HG02678 (cell line): ENCODE data around the gene TSPAN4.
A peak's percentile ranks its signal among the peaks of the same experiment; 100 is the strongest.

Experiments
- ATAC-seq: cut with Tn5 transposase; IDR thresholded peaks from one replicate; pipeline ENCODE4 v1.9.1; 2021; ENCODE audit warnings: mild to moderate bottlenecking, moderate library complexity; ENCODE audit not compliant: unreplicated experiment

TSPAN4 gene

DNA sequence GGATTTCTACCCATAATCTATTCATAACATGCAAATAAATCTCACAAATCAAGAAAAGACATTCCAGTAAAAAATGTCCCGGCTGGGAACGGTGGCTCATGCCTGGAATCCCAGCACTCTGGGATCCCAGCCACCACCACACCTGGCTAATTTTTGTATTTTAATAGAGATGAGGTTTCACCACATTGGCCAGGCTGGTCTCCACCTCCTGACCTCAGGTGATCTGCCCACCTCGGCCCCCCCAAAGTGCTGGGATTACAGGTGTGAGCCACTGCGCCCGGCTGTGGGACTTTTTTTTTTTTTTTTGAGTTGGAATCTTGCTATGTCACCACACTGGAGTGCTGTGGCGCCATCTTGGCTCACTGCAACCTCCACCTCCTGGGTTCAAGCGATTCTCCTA is 63.3 kb downstream of the TSPAN4 start:
- ATAC-seq = no peak

DNA sequence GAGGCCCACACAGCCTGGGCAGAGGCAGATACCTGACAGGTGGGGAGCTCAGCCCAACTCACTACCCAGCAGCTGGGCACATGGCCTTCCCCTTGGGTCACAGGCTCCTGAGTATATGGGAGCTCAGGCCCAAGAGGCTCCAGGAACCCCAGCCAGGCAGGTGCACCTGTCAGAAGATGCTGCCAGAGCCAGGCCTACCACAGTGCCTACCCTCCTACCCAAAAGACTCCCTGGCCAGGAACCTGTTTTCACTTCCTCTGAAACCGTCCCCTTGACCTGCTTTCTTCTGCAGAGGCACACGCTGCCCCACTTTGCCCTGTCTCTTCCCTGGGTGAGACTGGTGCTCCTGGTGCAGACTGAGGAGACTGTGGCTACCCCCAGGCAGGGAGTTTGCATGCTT is 65.0 kb downstream of the TSPAN4 start:
- ATAC-seq = no peak

DNA sequence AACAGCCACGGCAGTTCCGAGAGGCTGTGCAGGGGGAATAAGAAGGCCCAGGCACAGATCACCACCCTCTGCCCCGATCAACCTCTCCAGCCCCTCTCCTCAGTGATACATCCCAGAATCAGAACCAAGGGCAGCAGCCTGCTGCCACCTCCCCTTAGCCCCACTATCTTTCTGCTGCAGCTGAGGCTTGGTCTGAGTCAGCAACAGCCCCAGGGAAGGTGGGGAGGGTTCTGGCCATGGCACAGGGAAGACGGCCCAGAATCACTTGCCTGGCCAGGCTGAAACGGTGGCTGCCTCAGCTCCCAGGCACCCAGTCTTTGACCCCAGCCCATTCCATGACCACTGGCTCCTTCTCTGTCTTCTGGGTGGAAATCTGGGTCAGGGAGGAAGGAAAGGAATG is 65.6 kb downstream of the TSPAN4 start:
- ATAC-seq = no peak

DNA sequence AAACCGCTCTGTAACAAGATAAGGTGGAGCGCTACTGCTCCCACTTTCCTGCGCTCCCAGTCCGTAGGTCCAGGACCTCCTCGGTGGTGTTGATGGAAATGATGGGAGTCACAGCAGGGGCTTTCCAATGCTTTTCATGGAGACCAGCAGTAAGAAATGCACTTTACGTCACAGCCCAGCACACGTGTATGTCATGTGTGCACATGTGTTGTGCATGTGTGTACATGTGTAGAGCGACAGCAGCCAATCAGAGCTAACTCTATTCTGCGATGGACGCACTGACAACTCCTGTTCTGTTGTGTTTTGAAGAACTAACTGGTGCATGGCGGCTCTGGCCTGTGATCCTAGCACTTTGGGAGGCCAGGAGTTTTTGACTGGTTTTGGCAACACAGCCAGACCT is 66.8 kb downstream of the TSPAN4 start:
- no peak for ATAC-seq

DNA sequence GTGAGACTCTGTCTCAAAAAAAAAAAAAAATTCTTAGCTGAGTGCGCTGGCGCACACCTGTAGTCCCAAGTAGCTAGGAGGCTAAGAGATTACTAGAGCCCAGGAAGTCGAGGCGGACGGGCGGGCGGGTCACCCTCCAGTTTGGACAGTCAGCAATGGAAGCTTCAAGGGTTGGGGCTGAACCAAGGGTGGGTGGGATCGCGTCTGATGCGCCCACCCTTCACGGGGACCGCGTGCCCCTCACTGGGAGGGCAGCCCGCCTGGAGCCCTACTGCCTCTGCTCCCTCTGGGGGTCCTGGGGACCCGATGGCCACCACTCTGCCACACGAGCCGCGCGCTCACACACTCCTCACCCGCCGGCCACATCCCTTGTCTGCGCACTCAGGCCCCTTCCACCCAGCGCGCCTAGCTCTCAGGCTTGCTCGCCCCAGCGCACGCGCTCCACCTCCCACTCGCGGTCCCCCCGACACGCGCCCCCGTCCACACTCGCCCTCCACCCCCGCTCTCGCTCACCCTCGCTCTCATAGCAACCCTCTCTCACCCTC is 67.5 kb downstream of the TSPAN4 start:
- peak; percentile 4 for ATAC-seq

DNA sequence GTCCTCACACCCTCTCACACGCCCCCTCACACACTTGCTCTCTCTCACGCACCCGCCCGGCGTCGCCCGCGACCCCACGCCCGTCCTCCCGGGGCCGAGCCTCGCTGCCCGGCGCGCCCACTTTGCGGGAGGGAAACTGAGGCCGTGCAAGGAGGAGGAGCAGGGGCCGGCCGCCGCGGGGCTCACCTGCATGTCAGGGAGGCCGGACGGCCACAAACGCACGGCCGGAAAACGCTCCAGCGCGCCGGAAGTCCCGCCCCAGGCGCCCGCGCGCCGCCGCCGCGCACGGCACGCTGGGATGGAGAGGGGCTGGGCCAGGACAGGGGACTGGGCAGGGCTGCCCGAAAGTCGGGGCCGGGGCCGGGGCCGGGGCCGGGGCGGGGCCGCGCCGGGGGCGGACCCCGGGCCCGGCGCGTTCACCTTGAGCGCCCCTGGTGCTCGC is 68.0 kb downstream of the TSPAN4 start, which contains the start of gene CHID1:
Gene CHID1 (minus strand): TSS at position 222 of the 442 bp plus-strand sequence. CDS start 5,994 bp downstream, outside the sequence.
- peak; percentile 89 for ATAC-seq

DNA sequence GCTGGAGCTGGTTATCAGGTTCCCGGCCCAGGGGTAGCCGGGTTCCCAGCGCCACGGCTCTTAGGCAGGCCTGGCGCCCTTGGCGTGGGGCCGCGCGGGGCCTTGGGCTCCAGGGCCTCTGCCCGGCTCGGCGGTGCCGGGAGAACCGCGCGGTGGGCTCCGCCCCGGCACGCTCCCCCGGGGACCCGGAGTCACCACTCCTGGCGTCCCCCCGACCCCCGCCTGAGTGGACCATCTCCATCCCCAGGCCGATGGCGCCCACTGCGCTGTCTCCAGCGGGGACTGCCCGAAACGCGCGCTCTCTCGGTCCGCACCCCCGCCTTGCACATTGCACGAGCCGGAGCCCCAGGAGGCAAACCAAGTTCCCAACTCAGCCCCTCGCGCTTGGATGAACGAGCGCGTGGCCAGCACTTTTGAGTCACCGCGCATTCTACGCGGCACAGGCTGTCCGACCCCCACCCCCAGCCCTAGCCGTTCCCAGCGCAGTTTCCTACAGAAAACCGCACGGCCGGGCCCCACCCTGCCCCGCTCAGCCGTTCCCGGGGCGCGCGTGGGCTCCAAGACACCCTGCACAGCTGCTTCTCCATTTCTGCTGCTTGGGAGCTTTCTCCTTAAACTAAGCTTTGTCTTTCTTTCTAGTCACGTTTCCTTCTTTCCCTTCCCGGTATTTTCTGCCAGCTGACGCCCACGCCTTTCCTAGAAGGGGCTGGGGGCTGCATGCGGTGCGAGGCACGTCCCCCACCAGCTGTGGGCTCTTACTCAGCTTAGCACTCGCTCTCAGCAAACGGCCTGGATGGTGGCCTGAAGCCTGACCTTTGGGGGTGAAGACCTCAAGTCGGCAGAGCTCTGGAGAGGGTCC is 68.6 kb downstream of the TSPAN4 start:
- peak; percentile 32 for ATAC-seq

DNA sequence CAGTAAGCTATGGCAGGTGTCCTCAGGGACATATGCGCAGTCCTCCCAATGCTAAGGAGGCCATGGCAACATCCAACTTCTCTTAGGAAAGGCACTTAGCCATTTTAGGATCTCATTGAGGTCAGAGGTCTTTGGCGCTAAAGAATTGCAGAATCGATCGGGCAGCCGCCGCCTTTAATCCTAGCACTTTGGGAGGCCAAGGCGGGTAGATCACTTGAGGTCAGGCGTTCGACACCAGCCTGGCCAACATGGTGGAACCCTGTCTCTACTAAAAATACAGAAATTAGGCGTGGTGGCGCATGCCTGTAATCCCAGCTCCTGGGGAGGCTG is 69.2 kb downstream of the TSPAN4 start:
- no peak for ATAC-seq

DNA sequence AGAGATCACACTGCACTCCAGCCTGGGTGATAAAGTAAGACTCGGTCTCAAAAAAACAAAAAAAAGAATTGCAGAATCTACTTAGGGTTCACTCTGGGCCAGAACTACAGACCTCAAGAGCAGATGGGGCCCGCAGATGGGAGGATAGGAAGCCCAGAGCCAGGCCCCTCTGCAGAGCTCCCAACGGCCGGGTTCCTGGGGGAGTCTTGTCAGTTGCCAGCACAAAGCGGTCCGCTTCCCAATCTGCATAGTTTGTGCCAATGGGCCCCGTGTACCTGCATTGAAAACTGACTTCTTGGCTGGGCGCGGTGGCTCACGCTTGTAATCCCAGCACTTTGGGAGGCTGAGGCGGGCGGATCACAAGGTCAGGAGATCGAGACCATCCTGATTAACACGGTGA is 69.6 kb downstream of the TSPAN4 start:
- ATAC-seq = no peak

DNA sequence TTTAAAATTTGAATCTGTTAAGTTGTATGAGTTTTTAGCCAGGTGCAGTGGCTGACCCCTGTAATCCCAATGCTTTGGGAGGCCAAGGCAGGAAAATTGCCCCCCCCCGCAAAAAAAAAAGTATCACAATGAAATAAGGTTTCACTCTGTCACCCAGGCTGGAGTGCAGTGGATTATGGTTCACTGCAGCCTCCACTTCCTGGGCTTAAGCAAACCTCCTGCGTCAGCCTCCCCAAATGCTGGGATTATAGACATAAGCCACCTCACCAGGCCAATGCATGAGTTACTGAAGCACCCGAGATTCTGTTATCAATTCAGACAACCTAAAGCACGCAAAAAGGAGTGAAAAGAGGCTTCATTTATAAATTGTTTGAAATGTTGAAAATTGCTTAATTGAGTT is 70.4 kb downstream of the TSPAN4 start:
- no peak for ATAC-seq

DNA sequence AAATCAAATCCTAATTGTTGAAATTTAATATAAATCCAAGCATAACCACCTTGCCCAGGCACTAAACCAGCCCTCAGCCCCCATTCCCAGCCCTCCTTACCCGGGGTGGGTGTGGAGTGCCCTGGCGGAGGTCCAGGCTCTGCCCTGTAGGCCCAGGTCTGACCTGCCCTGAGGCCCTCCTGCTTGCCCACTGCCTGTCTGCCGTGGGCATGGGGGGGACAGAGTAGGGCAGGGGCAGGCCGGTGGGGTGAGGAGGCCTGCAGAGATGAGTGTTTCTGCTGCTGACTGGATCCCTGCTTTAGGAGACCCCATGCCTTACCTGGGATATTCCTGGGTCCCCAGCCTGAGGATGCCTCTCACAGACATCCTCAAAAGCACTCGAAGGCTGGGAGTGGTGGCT is 71.6 kb downstream of the TSPAN4 start:
- ATAC-seq = no peak

DNA sequence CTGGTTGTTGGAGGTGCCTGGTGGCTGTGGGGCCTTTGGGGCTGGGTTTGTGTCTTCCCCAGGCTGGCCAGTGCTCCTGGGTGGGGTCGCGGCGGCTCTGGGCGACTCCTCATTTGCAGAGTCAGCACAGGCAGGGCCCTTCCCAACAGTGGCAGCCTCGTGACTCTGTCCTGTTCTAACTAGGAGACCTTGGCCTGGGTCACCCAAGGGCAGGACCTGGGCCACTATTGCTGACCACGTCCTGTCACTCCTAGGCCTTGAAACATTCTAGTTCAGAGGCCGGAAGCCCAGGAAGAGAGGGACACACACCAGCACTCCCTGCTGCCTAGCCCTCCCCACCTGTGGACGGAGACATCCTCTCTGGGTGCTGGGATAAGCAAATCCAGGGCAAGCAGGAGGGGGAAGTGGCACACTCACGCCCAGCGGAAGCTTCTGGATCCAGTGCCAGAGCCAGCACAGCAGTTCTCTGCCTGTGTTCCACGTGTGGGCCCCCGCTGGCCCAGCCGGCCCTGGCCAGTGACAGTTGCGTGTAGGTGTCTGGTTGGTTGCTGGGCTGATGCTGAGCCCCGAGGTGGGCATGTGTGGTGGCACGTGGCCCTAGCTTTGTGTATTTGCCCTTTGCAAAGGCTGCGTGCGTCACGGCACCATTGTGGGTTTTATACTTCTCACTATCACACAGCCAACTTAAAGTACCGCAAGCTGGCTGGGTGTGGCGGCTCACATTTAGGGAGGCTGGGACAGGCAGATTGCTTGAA is 72.3 kb downstream of the TSPAN4 start:
- ATAC-seq = no peak
